ENCODE data around the gene RAB37.

The RAB37 gene

GRCh38 chr17:74728033-74728701, 8.9 kb upstream of the RAB37 start:
- DNase-seq (ENCODE audit: low read depth, low spot score), result no peak

GRCh38 chr17:74728702-74729075, 8.4 kb upstream of the RAB37 start:
- no peak for DNase-seq (ENCODE audit: low read depth, low spot score)

- DNase-seq (ENCODE audit: low read depth, low spot score), result no peak
Measured at GRCh38 chr17:74729368-74729767, 7.7 kb upstream of the RAB37 start.

DNA sequence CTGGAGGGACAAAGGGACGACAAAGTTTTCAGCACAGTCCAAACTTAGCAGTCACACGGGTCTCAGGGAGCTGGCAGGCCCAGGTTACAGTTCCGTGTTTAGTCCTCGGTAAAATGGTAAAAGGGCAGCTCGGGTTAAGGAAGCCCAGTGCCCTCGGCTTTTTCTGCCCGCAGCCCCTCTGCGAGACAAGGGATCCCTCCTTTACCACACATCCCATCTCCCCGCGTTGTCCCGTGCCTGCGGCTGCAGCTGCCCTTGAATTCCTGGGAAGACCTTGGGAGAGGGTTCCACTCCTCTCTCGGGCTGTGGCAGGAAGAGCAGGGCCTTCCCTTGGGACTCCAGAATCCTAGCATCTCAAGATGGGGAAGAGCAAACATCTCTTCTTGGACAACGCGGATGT, 7.2 kb upstream of the RAB37 start:
- DNase-seq (ENCODE audit: low read depth, low spot score), result no peak

DNA sequence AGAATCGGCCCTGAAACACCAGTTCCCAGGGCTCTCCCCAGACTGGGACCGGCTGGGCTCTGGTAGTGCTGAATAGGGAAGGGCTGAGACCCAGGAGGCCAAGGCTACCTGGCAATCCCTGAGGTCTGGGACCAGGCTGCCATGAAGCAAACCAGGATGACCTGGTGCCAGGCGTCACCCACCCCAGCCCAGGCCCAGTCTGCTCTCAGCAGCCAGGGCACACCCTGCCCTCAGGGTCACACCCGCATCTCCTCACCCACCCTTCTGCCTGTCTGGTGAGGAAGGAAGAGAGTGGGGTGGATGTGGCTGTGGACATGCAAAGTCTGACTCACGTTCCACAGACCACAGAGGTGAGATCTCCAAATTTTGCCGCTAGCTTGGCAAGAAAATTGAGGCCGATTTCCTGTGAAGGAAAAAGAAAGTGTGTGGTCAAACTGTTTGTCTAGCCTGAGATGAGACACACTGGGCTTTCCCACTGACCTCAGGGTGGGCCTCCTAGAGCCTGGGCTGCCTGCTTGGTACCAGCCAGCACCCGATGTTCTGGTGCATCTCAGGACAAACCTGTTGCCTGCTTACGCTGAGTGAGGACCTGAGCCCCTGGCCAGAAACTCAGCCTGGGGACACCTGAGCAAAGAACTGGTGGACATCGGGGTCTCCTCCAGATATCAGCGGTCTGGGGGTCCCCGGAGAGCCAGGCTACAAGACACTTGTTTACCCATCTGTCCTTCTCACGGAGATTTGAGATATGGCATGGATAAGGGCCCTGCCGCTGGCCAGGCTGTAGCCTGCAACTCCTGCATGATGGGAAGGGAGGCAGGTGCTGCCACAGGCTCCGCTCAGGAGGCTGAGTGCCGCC, 6.3 kb upstream of the RAB37 start:
- DNase-seq (ENCODE audit: low read depth, low spot score), result no peak

DNA sequence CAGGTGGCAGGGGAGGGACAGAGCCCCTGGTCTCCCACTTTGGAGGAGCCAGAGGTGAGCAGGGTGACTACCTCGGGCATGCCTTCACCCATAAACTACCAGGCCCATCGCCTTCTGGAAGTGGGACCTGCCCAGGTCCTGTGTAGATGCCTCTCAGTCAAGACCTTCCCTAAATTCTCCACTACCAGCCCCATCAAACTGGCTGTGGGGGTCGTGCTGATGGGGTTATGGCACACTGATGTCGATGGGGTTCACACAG, 5.8 kb upstream of the RAB37 start:
- no peak for DNase-seq (ENCODE audit: low read depth, low spot score)

GRCh38 chr17:74732042-74732867, 4.8 kb upstream of the RAB37 start:
- DNase-seq (ENCODE audit: low read depth, low spot score), result no peak

- no peak for DNase-seq (ENCODE audit: low read depth, low spot score)
Measured at GRCh38 chr17:74733365-74734122, 3.5 kb upstream of the RAB37 start.

DNA sequence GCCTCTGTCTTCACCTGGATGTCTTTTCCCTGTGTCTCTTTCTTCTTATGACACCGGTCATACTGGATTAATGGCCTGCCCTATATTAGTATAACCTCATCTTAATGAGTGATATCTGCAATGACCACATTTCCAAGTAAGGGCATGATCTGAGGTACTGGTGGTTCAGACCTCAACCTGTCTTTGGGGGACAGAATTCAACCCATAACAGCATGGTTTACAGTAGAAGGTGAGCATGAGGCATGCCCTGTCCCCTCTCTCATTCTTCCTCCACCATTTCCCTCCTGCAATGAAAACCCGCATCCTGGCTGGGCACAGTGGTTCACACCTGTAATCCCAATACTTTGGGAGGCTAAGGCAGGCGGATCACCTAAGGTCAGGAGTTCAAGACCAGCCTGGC, 2.8 kb upstream of the RAB37 start:
- no peak for DNase-seq (ENCODE audit: low read depth, low spot score)

DNA sequence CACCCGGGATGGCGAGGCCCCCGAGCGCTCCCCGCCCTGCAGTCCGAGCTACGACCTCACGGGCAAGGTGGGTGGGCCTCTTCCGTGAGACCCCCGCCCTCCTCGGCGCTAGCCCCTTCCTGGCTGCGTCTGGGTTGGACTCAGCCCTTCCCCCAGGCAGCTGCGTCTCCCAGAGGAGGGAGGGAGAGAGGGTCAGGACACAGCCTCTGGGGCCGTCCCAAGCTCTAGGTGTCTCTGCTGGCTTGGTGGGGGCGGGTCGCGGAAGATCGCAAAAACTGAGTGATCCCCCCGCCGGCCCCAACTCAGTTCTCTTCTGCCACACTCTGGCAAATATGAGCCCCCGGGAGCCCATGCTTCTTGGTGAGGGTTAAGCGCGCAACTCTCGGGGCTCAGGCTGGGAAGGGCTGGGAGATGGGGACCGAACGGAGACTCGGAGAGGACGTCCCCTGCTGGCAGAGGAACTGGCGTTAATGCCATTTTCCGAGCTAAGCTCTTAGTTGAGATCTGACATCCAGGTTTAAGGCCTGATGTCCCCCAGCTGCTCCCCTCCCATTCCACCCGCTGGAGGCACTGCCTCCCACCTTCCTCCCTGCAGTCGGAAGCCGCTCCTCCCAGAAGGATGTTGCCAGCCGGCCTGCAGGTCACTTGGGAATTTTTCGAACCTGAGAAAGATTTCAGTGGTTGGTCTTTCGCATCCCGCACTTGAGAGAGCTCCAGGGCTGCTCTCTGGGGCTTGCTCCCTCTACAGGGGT, 419 bp downstream of the RAB37 start:
- peak; percentile 83 for DNase-seq (ENCODE audit: low read depth, low spot score)

DNA sequence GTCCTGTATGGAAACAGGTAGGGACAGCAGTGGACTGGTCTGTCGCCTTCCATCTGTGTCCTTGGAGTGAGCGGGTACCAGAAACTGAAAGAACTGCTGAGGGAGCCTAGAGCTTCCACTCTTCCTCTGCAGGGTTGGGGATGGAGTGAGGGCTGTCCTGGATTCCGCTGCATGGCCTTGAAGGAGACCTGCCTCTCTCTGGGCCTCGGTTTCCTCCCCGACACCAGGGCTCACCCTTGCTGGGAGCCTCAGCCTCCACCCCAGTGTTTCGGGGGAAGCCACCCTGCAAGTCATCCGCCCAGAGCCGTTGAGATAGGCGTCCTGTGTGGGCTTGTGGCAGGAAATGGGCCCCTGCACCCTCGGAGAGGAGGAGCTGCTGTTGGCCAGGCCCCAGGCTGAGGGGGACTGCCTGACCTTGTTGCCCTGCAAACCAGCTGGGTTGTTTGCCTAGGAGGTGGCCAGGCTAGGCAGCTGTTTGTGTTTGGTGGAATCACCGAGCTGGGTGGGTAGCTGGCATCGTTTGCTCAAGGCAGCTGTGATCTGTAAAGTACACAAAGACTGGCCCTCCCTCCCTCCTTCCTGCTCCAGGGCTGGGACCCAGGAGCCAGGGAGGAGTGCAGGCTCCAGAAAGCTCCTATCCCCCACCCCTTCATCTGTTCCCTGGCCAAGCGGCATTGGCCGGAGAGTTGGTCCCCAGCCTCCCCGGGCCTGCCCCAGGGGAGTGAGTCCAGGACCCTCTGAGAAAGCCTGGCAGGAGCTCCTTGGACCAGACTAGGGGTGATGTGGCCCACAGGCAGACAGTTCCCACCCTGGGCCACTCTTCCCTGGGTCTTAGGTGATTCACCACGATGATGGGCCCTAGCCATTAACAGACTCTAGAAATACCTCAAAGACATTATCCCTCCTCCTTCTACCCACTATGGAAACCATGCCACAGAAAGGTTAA, 1.3 kb downstream of the RAB37 start:
- no peak for DNase-seq (ENCODE audit: low read depth, low spot score)

- DNase-seq (ENCODE audit: low read depth, low spot score), result no peak
Measured at GRCh38 chr17:74739227-74739831, 2.3 kb downstream of the RAB37 start.

GRCh38 chr17:74740173-74740572, 3.1 kb downstream of the RAB37 start:
- no peak for DNase-seq (ENCODE audit: low read depth, low spot score)

- DNase-seq (ENCODE audit: low read depth, low spot score), result no peak
Measured at GRCh38 chr17:74740641-74741387, 3.8 kb downstream of the RAB37 start.

DNA sequence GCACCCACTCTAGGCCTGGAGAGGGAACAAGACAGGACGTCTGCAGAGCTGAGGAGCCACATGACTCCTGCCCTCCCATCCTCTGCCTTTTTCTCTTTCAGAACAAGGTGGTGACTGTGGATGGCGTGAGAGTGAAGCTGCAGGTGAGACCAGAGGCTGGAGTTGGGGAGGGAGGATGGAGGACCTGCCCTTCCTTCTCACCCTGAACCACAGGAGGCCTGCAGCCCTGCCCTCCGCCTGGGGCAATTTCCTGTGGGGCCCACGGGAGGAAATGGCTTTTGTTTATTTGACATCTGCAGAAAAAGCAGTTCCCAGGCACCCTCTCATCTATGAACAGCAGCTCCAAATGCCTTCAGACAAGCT, 5.1 kb downstream of the RAB37 start:
- no peak for DNase-seq (ENCODE audit: low read depth, low spot score)

- DNase-seq (ENCODE audit: low read depth, low spot score), result no peak
Measured at GRCh38 chr17:74742978-74743545, 6.0 kb downstream of the RAB37 start.

DNA sequence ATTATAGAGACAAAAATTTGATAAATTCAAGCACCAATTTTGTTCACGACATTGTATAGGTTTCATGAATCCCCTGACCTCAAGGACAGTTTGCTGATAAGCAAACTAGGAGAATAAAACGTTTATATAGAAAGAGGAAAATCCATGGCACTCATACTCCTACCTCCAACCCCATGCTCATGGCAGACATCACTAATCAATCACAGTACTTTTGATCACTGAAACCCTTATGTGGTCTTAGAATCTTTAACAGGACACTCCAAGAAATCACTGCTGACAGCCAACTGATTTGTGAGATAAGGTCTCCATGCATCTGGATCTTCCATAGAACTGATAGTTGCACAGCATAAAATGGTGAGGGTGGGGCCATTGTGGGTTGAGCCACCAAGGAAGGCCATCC, 6.7 kb downstream of the RAB37 start:
- no peak for DNase-seq (ENCODE audit: low read depth, low spot score)

GRCh38 chr17:74744349-74744713, 7.3 kb downstream of the RAB37 start:
- no peak for DNase-seq (ENCODE audit: low read depth, low spot score)
